A549 (cell line): Measurements from ENCODE around the gene SNTN. TPM values are rescaled to one million over a fixed set of nuclear protein-coding genes. Genes with fewer than 3 reads are reported as not detected.

ENCODE experiments used
- ATAC-seq, 2 experiments: fragments of 200-7000 bp in 1 of 2; fragments of >200 bp in 1 of 2; cut with Nextera tagmentation in 1 of 2; cut with Tn5 transposase in 1 of 2; 3 replicates each; pipeline versions ENCODE4 v1.8.0 to v1.9.1; 2018 to 2020; ENCODE audit warnings: mild to moderate bottlenecking in 1 of 2, moderate library complexity in 1 of 2
- CTCF ChIA-PET: fragments of 300-600 bp; sonication (Branson Sonifier 250); formaldehyde crosslinking; extraction: SDS; loops from one replicate; lab custom pipeline; 2021; ENCODE audit warnings: antibody characterized with exemption, inconsistent platforms; lab: Yijun Ruan, JAX
- POLR2A ChIA-PET: fragments of 350-600 bp; formaldehyde crosslinking; extraction: SDS; loops from one replicate; lab custom pipeline; 2021; ENCODE audit warnings: antibody characterized with exemption, inconsistent platforms; lab: Yijun Ruan, JAX
- DNase-seq, 2 experiments: peaks; one replicate each; pipeline versions ENCODE4 v3.0.0 to v3.0.0-alpha.2; 2011 to 2016; ENCODE audit warnings: low read depth in 1 of 2, low spot score in 1 of 2
- FAIRE-seq: peaks from 2 replicates; lab custom pipeline; 2011; peaks lifted over from hg19 to GRCh38; lab: Jason Lieb, UNC
- H3K27ac ChIP-seq, 2 experiments: fragments of >200 bp; sonication (Bioruptor Twin); formaldehyde crosslinking; 3 replicates each; pipeline ENCODE4 v1.5.1; 2016 to 2017
- H3K4me1 ChIP-seq: fragments of >200 bp; sonication (Bioruptor Twin); formaldehyde crosslinking; 3 replicates; pipeline ENCODE4 v1.6.1; 2016
- H3K4me2 ChIP-seq: fragments of >200 bp; sonication (Bioruptor Twin); formaldehyde crosslinking; 3 replicates; pipeline ENCODE4 v1.6.1; 2016
- H3K4me3 ChIP-seq: fragments of >200 bp; sonication (Bioruptor Twin); formaldehyde crosslinking; 3 replicates; pipeline ENCODE4 v1.5.1; 2016
- H3K9me3 ChIP-seq: fragments of >200 bp; sonication (Bioruptor Twin); formaldehyde crosslinking; 3 replicates; pipeline ENCODE4 v1.6.1; 2016
- CBX8 ChIP-seq: fragments of 200-600 bp; sonication (generic); IDR thresholded peaks from 2 replicates; pipeline ENCODE4 v1.6.1; 2016
- CHD4 ChIP-seq: fragments of 200-600 bp; sonication (generic); IDR thresholded peaks from 2 replicates; pipeline ENCODE4 v1.6.1; 2016; ENCODE audit warnings: antibody characterized with exemption, mild to moderate bottlenecking, borderline replicate concordance
- EP300 ChIP-seq, 2 experiments: fragments of >200 bp; sonication (Bioruptor Twin); formaldehyde crosslinking; IDR thresholded peaks; 2 replicates in 1 of 2; 3 replicates in 1 of 2; pipeline ENCODE4 v1.6.1; 2016 to 2017
- FOSB ChIP-seq: fragments of 250-450 bp; sonication (Bioruptor Pico); IDR thresholded peaks from 2 replicates; pipeline ENCODE4 v1.5.0; 2020; ENCODE audit warnings: mild to moderate bottlenecking, moderate library complexity
- FOXS1 ChIP-seq: fragments of 250-450 bp; sonication (Bioruptor Pico); IDR thresholded peaks from 2 replicates; pipeline ENCODE4 v1.5.0; 2020; ENCODE audit warnings: mild to moderate bottlenecking, moderate library complexity
- GATA3 ChIP-seq: IDR thresholded peaks from 2 replicates; pipeline ENCODE4 v1.6.1; 2012; ENCODE audit warnings: borderline replicate concordance
- HOXA7 ChIP-seq: fragments of 250-450 bp; sonication (Bioruptor Pico); IDR thresholded peaks from 2 replicates; pipeline ENCODE4 v1.5.0; 2020; ENCODE audit warnings: mild to moderate bottlenecking, moderate library complexity
- HOXB13 ChIP-seq: fragments of 250-450 bp; sonication (Bioruptor Pico); IDR thresholded peaks from 2 replicates; pipeline ENCODE4 v1.5.0; 2020; ENCODE audit warnings: low read depth, mild to moderate bottlenecking, moderate library complexity
- MAFK ChIP-seq: fragments of 450-650 bp; IDR thresholded peaks from 2 replicates; pipeline ENCODE4 v1.6.1; 2014; ENCODE audit not compliant: partially characterized antibody
- MAZ ChIP-seq: fragments of 150-350 bp; IDR thresholded peaks from 2 replicates; pipeline ENCODE4 v1.6.1; 2014; ENCODE audit warnings: antibody characterized with exemption, low read depth, low read length, borderline replicate concordance
- NPAS2 ChIP-seq: fragments of 250-450 bp; sonication (Bioruptor Pico); IDR thresholded peaks from 2 replicates; pipeline ENCODE4 v1.8.0; 2022; ENCODE audit warnings: mild to moderate bottlenecking, moderate library complexity, borderline replicate concordance
- POLR2AphosphoS2 ChIP-seq: conservative IDR thresholded peaks from 2 replicates; pipeline ENCODE4 v1.6.1; 2012; ENCODE audit warnings: low read length, improper control_type of control experiment, inconsistent platforms
- TFCP2L1 ChIP-seq: fragments of 250-450 bp; sonication (Bioruptor Pico); IDR thresholded peaks from 2 replicates; pipeline ENCODE4 v1.5.0; 2021; ENCODE audit warnings: mild to moderate bottlenecking
- WGBS: methylation state at CpG from one replicate; pipeline ENCODE4 v1.1.6; 2017; ENCODE audit errors: missing lambda C conversion rate; 5-methylcytosine and 5-hydroxymethylcytosine counted together
- polyA plus RNA-seq, 4 experiments: library from polyadenylated mRNA; depleted of rRNA in 3 of 4; stranded (reverse); fragments of >200 nt; fragmentation: RNase III in 1 of 4; extraction: RNeasy Plus Mini Kit Qiagen cat#74134 plus additional on column Dnase treatment in 1 of 4; gene quantifications; 2 replicates in 3 of 4; 3 replicates in 1 of 4; pipeline ENCODE4 v1.2.3, GENCODE V29; 2011 to 2017
- TF ChIP-seq, protein P1 (sequence below): fragments of 450-650 bp; IDR thresholded peaks from 2 replicates; pipeline ENCODE4 v1.6.1; 2014; ENCODE audit warnings: antibody characterized with exemption
- TF ChIP-seq, protein P2 (sequence below): fragments of >200 bp; sonication (Bioruptor Twin); formaldehyde crosslinking; IDR thresholded peaks from 2 replicates; pipeline ENCODE4 v1.6.1; 2016
- TF ChIP-seq, protein P3 (sequence below): fragments of 200-600 bp; sonication (generic); IDR thresholded peaks from 2 replicates; pipeline ENCODE4 v1.6.1; 2016; ENCODE audit warnings: antibody characterized with exemption, mild to moderate bottlenecking, moderate library complexity
- TF ChIP-seq, protein P4 (sequence below): fragments of >200 bp; sonication (Bioruptor Twin); formaldehyde crosslinking; IDR thresholded peaks from 3 replicates; pipeline ENCODE4 v1.6.1; 2016
- TF ChIP-seq, protein P5 (sequence below): IDR thresholded peaks from 2 replicates; pipeline ENCODE4 v1.6.1; 2012

Gene SNTN
- polyA plus RNA-seq, 2 of the 4 experiments (the other 2 are of a cell fraction) = not detected

DNA sequence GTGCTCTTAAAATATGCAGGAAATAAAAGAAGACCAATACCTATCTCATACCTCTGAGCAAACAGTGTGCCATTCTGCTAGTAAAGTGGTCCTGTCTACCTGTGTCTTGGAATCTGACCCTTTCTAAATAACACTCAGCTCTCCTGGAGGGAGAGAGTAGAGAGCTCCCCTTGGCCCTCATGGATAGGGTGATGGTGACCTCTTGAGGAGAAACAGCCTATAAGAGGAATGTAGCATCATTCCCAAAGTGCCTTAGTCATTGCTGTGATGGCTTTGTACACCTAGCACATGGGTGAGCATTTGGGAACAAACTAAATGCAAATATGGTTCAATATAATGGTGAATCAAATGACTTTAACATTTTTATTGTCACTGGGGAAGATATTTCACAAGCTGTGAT, 10.0 kb downstream of the SNTN start:
- CTCF ChIA-PET = no interaction called here
- no peak for DNase-seq
- ATAC-seq = no peak

DNA sequence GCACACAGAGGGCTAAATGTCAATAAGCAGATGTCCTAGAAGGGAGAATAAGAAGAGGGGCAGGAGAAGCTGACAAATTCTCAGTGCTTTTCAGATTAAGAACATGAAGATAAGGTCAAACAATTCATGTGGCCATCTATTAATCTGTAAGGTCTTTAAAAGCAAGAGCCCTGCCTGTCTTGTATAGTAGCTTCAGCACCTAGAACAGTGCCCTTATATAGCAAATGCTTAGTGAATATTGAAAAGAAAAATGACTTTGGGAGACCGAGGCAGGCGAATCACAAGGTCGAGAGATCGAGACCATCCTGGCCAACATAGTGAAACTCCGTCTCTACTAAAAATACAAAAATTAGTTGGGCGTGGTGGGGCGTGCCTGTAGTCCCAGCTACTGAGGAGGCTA, 18.1 kb downstream of the SNTN start:
- Histone ChIP-seq H3K9me3 (no peaks in the 10 kb centered on the region), H3K4me2 (no peak overlapping the region), H3K4me1 (no peaks in the 10 kb centered on the region), H3K27ac (no peak overlapping the region)
- no peak for FAIRE-seq
- POLR2A ChIA-PET = no interaction called here
- WGBS = 3% methylated on average over 7 of the region's 7 CpGs
- TF ChIP-seq FOSB (CRISPR knock-in tag) = no peak
- TF ChIP-seq FOXS1 (CRISPR knock-in tag) = no peak
- TF ChIP-seq TFCP2L1 (CRISPR knock-in tag) = no peak
- TF ChIP-seq, protein P1, sequence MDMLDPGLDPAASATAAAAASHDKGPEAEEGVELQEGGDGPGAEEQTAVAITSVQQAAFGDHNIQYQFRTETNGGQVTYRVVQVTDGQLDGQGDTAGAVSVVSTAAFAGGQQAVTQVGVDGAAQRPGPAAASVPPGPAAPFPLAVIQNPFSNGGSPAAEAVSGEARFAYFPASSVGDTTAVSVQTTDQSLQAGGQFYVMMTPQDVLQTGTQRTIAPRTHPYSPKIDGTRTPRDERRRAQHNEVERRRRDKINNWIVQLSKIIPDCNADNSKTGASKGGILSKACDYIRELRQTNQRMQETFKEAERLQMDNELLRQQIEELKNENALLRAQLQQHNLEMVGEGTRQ = no peak
- TF ChIP-seq, protein P2, sequence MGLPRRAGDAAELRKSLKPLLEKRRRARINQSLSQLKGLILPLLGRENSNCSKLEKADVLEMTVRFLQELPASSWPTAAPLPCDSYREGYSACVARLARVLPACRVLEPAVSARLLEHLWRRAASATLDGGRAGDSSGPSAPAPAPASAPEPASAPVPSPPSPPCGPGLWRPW = no peak
- no peak for TF ChIP-seq GATA3
- no peak for TF ChIP-seq MAZ
- TF ChIP-seq, all 56 proteins: peak for 0
- no peak overlapping the region for H3K4me3 ChIP-seq
- ATAC-seq = no peak
- CTCF ChIA-PET = no interaction called here
- DNase-seq = no peak

More for the DNA sequence above, 10.0 kb downstream of the SNTN start:
- FAIRE-seq = no peak
- Histone ChIP-seq H3K9me3 (no peaks in the 10 kb centered on the region), H3K27ac (no peak overlapping the region), H3K4me2 (no peak overlapping the region), H3K4me3 (no peak overlapping the region), H3K4me1 (no peaks in the 10 kb centered on the region)
- no peak for TF ChIP-seq POLR2AphosphoS2
- TF ChIP-seq GATA3 = no peak
- TF ChIP-seq, protein P2 = no peak
- TF ChIP-seq TFCP2L1 (CRISPR knock-in tag) = no peak
- TF ChIP-seq HOXB13 (CRISPR knock-in tag) = no peak
- no peak for TF ChIP-seq EP300 (IDR thresholded peaks at IDR 0.05)
- TF ChIP-seq, protein P3, sequence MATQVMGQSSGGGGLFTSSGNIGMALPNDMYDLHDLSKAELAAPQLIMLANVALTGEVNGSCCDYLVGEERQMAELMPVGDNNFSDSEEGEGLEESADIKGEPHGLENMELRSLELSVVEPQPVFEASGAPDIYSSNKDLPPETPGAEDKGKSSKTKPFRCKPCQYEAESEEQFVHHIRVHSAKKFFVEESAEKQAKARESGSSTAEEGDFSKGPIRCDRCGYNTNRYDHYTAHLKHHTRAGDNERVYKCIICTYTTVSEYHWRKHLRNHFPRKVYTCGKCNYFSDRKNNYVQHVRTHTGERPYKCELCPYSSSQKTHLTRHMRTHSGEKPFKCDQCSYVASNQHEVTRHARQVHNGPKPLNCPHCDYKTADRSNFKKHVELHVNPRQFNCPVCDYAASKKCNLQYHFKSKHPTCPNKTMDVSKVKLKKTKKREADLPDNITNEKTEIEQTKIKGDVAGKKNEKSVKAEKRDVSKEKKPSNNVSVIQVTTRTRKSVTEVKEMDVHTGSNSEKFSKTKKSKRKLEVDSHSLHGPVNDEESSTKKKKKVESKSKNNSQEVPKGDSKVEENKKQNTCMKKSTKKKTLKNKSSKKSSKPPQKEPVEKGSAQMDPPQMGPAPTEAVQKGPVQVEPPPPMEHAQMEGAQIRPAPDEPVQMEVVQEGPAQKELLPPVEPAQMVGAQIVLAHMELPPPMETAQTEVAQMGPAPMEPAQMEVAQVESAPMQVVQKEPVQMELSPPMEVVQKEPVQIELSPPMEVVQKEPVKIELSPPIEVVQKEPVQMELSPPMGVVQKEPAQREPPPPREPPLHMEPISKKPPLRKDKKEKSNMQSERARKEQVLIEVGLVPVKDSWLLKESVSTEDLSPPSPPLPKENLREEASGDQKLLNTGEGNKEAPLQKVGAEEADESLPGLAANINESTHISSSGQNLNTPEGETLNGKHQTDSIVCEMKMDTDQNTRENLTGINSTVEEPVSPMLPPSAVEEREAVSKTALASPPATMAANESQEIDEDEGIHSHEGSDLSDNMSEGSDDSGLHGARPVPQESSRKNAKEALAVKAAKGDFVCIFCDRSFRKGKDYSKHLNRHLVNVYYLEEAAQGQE = no peak
- no peak for TF ChIP-seq MAFK
- TF ChIP-seq CBX8 = no peak
- TF ChIP-seq NPAS2 (CRISPR knock-in tag) = no peak
- TF ChIP-seq, protein P4, sequence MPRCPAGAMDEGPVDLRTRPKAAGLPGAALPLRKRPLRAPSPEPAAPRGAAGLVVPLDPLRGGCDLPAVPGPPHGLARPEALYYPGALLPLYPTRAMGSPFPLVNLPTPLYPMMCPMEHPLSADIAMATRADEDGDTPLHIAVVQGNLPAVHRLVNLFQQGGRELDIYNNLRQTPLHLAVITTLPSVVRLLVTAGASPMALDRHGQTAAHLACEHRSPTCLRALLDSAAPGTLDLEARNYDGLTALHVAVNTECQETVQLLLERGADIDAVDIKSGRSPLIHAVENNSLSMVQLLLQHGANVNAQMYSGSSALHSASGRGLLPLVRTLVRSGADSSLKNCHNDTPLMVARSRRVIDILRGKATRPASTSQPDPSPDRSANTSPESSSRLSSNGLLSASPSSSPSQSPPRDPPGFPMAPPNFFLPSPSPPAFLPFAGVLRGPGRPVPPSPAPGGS = no peak
- POLR2A ChIA-PET = no interaction called here

DNA sequence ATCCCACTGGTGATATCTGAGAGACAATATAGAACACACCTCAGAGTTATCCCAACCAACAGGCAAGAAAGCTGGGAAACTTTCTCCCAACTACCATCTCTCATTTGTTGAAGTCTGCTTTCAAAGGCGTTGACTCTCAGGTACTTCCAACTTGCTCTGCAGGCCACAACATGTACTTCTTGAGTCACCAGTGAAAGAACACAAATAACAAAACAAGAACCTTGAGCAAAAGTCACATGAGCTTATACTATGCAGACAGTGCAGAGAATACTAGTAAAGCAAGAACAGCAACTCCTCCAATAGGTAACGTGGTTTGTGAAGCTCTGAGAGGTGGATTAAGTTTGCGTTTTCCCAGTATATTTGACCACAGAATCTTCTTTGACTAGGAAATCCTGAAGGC, 20.6 kb downstream of the SNTN start:
- Histone ChIP-seq H3K4me2 (no peak overlapping the region), H3K9me3 (no peaks in the 10 kb centered on the region), H3K4me1 (no peaks in the 10 kb centered on the region), H3K4me3 (no peak overlapping the region), H3K27ac (no peak overlapping the region)
- DNase-seq (no peak), FAIRE-seq (no peak), ATAC-seq (no peak)
- POLR2A ChIA-PET = no interaction called here
- CTCF ChIA-PET = interaction anchor here (0.6 kb wide), 1 partner anchor 49 kb away, joined by 3 read pairs; no protein-coding TSS in a partner anchor
- no peak for TF ChIP-seq CHD4
- no peak for TF ChIP-seq FOXS1 (CRISPR knock-in tag)
- TF ChIP-seq, protein P5, sequence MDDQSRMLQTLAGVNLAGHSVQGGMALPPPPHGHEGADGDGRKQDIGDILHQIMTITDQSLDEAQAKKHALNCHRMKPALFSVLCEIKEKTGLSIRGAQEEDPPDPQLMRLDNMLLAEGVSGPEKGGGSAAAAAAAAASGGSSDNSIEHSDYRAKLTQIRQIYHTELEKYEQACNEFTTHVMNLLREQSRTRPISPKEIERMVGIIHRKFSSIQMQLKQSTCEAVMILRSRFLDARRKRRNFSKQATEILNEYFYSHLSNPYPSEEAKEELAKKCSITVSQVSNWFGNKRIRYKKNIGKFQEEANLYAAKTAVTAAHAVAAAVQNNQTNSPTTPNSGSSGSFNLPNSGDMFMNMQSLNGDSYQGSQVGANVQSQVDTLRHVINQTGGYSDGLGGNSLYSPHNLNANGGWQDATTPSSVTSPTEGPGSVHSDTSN = no peak
- no peak for TF ChIP-seq HOXA7 (CRISPR knock-in tag)
- 5% methylated on average over 3 of the region's 3 CpGs for WGBS
